HCT116 (cell line): ENCODE results near the gene COPS6.

Experiments
- CTCF ChIP-seq, 3 experiments: fragments of 200-600 bp in 1 of 3; sonication (generic) in 1 of 3; IDR thresholded peaks in 2 of 3; conservative IDR thresholded peaks in 1 of 3; 2 replicates each; pipeline ENCODE4 v1.5.1; 2012 to 2017; ENCODE audit warnings: low read depth in 2 of 3, low read length in 2 of 3, antibody characterized with exemption in 1 of 3, borderline replicate concordance in 1 of 3, control low read depth in 1 of 3, mild to moderate bottlenecking in 1 of 3, mixed read lengths in 1 of 3, mixed run types in 1 of 3, moderate library complexity in 1 of 3; ENCODE audit not compliant: insufficient read depth in 1 of 3
- ELF1 ChIP-seq: IDR thresholded peaks from 2 replicates; pipeline ENCODE4 v1.6.1; 2012; ENCODE audit warnings: low read depth, borderline replicate concordance
- EZH2 ChIP-seq: fragments of 200-600 bp; sonication (generic); IDR thresholded peaks from 2 replicates; pipeline ENCODE4 v1.6.1; 2017; ENCODE audit warnings: antibody characterized with exemption, mixed run types
- JUND ChIP-seq: IDR thresholded peaks from 2 replicates; pipeline ENCODE4 v1.6.1; 2012
- MAX ChIP-seq: IDR thresholded peaks from 2 replicates; pipeline ENCODE4 v1.6.1; 2012
- POLR2A ChIP-seq: IDR thresholded peaks from 2 replicates; pipeline ENCODE4 v1.7.0; 2011; ENCODE audit warnings: borderline replicate concordance; ENCODE audit not compliant: insufficient read depth, insufficient read length; ENCODE audit errors: extremely low read depth
- POLR2AphosphoS5 ChIP-seq: IDR thresholded peaks from 2 replicates; pipeline ENCODE4 v1.6.1; 2011; ENCODE audit warnings: mild to moderate bottlenecking, low read depth, low read length, moderate library complexity
- SIN3A ChIP-seq: IDR thresholded peaks from 2 replicates; pipeline ENCODE4 v1.6.1; 2012; ENCODE audit warnings: low read depth
- SP1 ChIP-seq: IDR thresholded peaks from 2 replicates; pipeline ENCODE4 v1.6.1; 2012; ENCODE audit warnings: low read depth
- ZBTB33 ChIP-seq: IDR thresholded peaks from 2 replicates; pipeline ENCODE4 v1.6.1; 2011; ENCODE audit warnings: mild to moderate bottlenecking, low read length, moderate library complexity; ENCODE audit not compliant: insufficient replicate concordance; ENCODE audit errors: extremely low read depth
- ZFX ChIP-seq: fragments of 450-650 bp; IDR thresholded peaks from 2 replicates; pipeline ENCODE4 v1.6.1; 2017
- ZNF274 ChIP-seq: fragments of 200-500 bp; sonication (Bioruptor generic); IDR thresholded peaks from 2 replicates; pipeline ENCODE4 v1.6.1; 2014; ENCODE audit warnings: mild to moderate bottlenecking, low read depth, low read length, inconsistent platforms
- TF ChIP-seq, protein P1 (sequence below): IDR thresholded peaks from 2 replicates; pipeline ENCODE4 v1.6.1; 2012
- TF ChIP-seq, protein P2 (sequence below): IDR thresholded peaks from 2 replicates; pipeline ENCODE4 v1.6.1; 2012; ENCODE audit warnings: low read depth

DNA sequence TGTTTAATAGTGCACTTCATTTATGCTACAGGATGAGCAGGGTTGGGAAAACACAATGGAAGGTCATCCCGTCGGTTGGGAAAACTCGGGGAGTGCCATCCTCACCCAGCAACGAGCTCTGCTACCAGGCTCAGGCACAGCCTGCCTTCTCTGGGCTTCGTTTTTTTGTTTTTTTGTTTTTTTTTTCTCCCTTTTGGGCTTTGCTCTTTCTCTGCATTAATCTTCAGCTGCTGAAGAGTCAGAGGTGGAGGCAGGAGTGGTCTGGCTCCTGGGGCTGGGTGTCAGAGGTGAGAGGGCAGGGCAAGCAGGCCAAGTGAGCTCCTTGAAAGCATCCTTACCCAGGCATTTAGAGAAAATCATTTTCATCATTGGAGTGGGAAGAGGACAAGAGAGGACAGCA lies 18.8 kb upstream of the COPS6 start:
- TF ChIP-seq POLR2AphosphoS5 (no peak), ZFX (no peak), SIN3A (no peak), CTCF (IDR thresholded peaks at IDR 0.05 in 2 of 3, conservative IDR thresholded peaks at IDR 0.05 in 1 of 3; ENCODE audit: borderline replicate concordance in 1 of 3, insufficient read depth in 1 of 3, low read depth in 2 of 3, low read length in 2 of 3) (no peak), POLR2A (no peak), EZH2 (no peak), ZNF274 (no peak), SP1 (no peak), MAX (no peak), ZBTB33 (no peak), JUND (no peak), ELF1 (no peak)
- TF ChIP-seq, protein P1, sequence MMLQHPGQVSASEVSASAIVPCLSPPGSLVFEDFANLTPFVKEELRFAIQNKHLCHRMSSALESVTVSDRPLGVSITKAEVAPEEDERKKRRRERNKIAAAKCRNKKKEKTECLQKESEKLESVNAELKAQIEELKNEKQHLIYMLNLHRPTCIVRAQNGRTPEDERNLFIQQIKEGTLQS, result no peak
- TF ChIP-seq, protein P2, sequence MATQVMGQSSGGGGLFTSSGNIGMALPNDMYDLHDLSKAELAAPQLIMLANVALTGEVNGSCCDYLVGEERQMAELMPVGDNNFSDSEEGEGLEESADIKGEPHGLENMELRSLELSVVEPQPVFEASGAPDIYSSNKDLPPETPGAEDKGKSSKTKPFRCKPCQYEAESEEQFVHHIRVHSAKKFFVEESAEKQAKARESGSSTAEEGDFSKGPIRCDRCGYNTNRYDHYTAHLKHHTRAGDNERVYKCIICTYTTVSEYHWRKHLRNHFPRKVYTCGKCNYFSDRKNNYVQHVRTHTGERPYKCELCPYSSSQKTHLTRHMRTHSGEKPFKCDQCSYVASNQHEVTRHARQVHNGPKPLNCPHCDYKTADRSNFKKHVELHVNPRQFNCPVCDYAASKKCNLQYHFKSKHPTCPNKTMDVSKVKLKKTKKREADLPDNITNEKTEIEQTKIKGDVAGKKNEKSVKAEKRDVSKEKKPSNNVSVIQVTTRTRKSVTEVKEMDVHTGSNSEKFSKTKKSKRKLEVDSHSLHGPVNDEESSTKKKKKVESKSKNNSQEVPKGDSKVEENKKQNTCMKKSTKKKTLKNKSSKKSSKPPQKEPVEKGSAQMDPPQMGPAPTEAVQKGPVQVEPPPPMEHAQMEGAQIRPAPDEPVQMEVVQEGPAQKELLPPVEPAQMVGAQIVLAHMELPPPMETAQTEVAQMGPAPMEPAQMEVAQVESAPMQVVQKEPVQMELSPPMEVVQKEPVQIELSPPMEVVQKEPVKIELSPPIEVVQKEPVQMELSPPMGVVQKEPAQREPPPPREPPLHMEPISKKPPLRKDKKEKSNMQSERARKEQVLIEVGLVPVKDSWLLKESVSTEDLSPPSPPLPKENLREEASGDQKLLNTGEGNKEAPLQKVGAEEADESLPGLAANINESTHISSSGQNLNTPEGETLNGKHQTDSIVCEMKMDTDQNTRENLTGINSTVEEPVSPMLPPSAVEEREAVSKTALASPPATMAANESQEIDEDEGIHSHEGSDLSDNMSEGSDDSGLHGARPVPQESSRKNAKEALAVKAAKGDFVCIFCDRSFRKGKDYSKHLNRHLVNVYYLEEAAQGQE, result no peak
